GM19452 (cell line): ENCODE measurements around the gene RPL28.

Experiments used
- ATAC-seq: cut with Tn5 transposase; IDR thresholded peaks from one replicate; pipeline ENCODE4 v1.9.1; 2021; ENCODE audit not compliant: unreplicated experiment

RPL28 gene

DNA sequence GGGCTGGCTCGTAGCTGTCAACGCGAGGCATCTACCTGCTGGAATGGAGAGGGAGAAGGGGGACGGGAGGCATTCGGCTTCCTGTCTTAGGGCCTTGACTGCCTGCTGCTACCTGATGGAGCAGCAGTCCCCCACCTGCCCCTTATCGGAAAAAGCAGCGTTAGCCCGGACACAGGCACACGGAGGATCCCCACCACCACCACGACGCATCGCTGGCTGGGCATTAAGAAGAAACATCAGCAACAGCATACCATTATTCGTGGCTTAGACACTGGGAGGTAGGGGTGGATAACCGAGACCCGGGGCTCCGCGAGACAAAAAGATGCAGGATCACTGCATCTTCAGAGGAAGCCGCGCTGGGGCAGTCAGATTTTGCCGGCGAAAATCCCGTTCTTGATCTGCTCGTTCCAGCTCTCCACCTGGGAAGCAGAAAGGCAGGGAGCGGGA lies 32.4 kb upstream of the RPL28 start:
- no peak for ATAC-seq

DNA sequence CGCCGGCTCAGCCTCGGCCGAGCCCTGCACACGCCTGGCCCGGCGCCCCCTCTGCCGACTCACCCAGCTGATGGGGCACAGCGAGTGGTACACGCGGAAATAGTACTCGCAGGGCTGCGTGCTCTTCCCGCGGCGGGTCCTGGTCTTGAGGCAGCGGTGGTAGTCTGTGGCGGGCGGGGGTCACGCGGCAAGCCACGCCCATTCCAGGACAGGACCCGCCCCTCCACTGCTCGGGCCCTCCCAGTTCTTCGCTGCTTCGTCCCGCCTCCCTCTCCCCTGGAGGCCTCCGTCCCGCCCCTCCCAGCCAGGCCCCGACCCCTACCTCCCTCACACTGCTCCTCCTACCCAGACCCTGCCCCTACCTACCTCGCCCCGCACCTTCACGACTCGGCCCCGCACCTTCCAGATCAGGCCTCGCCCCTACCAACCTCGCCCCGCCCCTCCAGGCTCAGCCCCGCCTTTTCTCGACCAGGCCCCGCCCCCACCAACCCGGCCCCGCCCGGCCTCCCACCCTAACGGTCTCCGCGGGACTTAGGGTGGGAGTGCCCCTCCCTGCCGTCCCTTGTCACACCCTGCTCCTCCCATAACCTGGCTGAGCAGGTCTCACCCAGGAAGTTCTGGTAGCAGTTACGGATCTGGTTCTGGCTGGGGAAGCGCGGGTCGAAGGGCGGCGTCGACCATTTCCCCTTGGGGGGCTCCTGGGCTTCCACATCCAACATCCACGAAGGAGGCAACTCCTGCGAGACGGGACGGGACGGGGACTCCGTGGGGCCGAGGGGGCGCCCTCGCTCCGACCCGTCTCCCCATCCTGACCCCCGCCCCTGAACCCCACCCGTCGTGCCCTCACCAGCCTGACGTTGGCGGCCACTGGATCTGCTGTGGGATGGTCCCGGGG lies 31.7 kb upstream of the RPL28 start:
- ATAC-seq: no peak

DNA sequence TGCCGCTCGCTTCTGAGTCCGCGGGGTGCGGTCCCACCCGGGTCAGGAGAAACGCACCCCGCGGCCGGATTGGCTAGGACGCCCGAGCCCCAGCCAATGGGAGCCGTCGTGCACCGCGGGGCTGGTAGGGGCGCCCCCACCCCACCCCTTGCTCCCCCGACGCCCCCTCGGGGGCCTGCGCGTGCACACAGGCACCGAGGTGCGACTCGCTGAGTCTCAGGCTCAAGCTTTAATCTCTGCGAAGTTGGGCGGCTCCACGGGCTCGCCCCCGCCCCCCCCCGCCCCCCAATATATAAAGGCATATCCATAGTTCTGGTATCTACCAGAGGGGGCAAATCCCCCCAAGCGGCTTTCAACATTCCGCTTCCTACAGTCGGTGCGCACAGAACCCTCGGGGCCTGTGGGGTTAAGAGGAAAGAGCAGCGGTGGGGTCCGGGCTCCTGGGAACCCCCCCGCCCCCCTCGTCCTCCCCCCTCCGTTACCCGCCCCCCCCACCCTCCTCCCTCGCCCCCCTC lies 31.0 kb upstream of the RPL28 start, which contains the start of gene COX6B2:
COX6B2 (minus strand) TSS at position 22 of the 515 bp plus-strand sequence. CDS start 198 bp downstream, outside the sequence.
- no peak for ATAC-seq

DNA sequence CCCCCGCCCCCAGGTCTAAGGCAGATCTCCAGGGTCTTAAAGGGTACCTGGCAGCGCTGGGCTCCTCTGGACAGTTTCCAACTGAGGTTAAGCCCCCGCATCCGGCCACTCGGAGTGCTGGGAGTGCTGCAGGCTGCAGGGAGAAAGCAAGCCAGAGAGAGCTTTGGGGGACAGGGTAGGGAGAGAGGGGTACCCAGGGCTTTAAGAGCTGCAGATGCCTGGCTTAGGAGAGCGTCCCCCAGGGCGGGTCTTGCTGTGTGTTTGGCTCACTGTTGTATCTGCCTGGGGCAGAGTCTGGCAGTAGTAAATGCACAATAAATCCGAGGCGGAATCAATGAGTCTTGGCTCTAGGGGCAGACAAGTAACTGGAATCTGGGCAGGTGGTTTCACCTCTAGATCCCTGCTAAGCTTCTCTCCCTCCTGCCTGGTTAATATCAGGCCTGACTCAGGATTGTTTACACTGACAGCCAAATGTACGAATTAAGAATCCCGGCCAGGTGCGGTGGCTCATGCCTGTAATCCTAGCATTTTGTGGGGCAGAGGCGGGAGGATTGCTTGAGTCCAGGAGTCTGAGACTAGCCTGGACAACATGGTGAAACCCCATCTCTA lies 30.4 kb upstream of the RPL28 start:
- no peak for ATAC-seq

DNA sequence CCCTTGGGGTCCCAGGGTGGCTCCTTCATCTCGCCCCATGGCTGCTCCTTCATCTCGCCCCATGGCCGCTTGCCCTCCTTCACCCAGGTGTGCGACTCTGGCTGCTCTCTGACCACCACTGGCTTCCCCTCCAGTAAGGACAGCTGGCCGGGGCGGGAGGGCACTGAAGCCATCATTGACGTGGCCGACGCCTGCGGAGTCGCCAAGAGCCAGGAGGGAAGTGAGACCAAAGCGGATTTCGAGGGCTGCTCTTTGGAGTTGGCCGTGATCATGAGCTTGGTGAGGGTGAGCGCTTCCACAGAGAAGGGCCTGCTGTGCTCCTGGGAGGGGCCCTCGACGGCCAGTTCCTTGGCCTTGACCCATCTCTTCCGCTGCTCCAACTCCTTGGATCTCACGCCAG lies 27.2 kb upstream of the RPL28 start:
- no peak for ATAC-seq

DNA sequence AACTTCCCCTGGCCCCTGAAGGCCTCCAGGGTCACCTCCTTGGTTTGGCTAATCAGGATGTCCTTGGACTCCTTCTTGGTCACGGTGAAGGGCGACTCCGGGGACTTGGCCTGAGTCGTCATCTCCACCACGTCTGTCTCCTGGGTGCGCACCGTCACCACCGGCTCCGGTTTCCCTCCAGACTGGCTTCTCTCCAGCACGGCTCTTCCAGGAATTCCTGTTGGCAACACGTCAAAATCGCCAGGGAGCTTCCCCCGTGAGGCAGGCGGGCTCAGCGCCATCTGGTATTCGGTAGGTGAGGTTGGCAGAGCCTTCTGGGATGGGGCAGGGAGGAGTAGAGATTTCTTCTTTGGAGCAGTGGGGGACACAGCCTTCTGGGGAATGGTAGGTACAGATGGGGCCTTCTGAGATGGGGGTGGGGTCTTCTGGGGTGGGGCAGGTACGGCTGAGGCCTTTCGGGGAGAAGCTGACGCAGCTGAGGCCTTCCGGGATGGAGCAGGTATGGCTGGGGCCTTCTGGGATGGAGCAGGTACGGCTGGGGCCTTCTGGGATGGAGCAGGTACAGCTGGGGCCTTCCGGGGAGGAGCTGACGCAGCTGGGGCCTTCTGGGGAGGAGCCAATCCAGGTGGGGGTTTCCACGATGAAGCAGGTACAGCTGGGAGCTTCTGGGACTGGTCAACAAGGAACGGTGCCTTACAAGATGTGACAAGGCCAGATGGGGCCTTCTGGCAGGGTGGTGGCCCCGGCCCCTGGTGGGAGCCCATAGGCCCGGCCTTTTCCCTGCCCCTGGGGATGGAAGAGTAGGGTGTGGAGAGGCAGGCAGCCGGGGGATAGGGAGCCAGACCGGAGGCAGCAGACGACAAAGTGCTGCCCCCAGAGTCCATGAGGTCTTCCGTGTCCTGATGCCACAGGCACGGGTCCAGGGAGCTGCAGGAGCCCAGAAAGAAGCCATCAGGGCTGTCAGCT lies 26.5 kb upstream of the RPL28 start:
- ATAC-seq: no peak

GRCh38 chr19:55360902-55361301 lies 24.8 kb upstream of the RPL28 start:
- no peak for ATAC-seq

DNA sequence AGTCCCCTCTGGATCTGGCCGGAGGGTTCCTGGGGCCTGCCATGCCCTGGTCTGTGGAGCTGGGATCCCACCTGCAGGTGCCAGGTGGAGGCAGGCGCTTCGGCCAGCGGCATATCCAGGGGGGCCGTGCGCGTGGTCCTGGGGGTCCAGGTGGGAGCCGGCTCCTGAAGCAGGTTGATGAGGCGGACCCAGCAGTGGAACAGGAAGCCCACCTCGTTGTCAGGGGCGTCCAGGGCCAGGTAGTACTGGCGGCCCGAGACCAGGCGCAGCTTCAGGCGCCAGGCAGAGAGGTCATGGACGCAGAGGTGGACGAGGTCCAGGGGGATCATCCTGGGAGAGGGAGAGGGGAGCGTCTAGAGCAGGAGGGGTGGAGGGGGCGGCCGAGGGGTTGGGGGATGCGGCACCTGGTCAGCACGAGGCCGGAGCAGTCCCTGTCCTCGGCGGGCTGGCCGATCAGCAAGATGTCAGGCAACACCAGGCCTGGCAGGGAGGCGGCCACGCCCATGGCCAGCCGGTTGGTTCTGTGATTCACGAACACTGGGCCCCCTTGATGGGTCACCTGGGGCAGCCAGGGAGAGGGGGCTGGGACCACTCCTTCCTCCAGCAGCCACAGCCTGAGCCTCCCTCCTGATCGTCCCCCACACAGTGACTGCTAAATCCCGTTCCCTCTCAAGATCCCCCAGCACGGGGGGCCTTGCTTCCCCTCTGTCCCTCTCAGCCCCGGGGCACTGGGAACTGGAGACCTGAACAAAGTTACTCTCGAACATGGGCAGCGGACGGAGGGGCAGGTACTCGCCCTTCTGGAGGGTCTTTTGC lies 23.4 kb upstream of the RPL28 start:
- ATAC-seq: no peak

- ATAC-seq: no peak
These were observed 22.6 kb upstream of the RPL28 start, which contains the start of gene GARIN5B for GRCh38 chr19:55362990-55363716. TSS of gene GARIN5B (minus strand) at chr19:55363260. CDS start at chr19:55363066, 194 bp downstream.

DNA sequence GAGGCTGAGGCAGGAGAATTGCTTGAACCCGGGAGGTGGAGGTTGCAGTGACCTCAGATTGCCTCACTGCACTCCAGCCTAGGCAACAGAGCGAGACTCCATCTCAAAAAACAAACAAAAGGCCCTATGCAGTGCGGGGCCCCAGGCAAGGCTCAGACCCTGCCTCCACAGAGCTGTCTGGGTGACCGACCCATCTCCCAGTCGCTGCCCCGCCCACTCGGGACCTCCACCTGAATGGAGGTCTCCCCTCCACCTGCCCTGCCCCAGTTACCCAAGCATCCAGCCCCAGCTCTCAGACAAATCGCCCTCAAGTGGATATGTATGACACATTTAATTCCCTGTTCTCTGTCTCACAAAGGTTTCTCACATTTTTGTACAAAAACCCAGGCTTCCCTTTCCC lies 20.5 kb upstream of the RPL28 start:
- ATAC-seq: no peak

- no peak for ATAC-seq
These were observed 19.8 kb upstream of the RPL28 start for GRCh38 chr19:55365964-55366363.

- ATAC-seq: no peak
These were observed 18.9 kb upstream of the RPL28 start for GRCh38 chr19:55366790-55367189.

DNA sequence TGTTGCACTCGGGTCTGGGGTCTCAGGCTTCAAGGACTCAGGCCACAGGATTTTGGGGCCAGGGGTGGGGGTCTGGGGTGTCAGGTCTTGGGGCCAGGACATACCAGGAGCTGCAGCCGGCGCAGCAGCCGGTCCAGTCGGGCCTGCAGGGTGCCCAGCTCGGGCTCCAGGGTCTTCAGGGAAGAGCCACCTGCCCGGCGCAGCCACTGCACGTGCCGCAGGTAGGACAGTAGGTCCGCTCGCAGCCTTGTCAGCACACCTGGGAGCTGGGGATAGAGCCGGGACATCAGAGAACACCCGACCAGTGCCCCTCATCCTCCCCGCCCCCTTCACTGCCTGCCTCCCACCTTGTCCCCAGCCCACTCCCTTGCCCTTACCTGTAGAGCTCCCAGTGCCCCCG lies 17.6 kb upstream of the RPL28 start:
- no peak for ATAC-seq

DNA sequence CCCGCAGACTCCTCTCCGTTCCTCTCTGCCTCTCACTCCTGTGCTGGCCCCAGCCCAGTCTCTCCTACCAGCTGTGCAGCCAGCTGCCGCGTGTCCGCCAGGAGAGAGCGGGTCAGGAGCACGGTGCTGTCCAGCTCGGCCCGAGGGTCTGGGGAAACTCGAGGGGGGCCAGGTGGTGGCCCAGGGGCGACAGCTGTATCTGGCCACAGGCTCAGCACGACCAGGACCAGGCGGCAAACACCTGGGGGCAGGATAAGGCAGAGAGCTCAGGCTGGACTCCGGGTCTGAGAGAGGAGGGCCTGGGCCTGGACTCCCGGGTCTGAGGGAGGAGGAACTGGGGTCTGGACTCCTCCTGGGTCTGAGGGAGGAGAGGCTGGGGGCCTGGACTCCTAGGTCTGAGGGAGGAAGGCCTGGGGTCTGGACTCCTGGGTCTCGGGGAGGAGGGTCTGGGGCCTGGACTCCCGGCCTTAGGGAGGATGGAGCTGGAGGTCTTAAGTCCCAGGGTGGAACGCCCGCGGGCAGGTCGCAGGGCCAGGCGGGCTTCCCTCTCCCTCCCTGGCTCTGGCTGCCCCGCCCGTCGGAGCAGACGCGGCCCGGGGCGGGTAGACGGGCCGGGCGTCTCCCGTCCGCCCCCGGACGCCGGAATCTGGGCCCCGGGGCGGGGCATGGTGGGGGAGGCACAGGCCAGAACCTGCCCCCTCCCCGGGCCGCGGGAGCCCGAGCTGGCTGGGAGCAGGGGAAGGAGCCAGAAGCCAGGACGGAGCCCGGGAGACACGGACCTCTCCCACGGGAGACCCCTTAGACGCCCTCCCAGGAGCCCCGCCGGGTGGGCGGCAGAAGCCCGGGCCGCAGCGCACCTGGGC lies 16.8 kb upstream of the RPL28 start:
- ATAC-seq: no peak

DNA sequence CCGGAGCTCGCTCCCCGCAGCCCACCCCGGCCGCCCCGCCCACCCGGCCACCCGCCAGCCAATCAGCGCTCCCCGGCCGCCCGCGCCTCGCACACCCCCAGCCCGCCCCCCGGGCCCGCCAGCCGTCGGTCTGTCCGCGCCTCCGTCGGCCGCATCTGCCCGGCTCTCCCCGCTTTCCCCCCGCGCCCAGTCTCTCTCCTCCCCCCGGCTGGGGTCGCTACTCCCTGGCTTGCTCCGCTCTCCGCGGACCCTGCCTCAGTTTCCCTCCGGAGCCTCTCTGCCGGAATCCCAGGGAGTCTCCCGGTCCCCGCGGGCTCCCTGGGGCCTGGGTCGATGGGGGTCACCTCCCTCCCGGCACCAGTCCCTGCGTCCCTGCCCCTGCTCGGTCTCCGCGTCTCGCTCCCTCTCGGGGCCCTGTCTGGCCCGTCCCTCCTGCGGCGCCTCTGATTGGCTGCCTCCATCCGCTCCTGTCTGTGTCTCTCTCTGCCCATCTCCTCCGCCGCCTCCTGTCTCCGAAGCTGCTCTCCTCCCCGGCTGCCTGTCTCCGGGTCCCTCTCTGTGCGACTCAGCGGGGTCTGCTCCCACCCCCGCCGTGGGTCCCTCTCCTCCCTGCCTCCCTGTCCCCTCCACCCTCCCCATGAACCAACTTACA lies 16.0 kb upstream of the RPL28 start:
- no peak for ATAC-seq

DNA sequence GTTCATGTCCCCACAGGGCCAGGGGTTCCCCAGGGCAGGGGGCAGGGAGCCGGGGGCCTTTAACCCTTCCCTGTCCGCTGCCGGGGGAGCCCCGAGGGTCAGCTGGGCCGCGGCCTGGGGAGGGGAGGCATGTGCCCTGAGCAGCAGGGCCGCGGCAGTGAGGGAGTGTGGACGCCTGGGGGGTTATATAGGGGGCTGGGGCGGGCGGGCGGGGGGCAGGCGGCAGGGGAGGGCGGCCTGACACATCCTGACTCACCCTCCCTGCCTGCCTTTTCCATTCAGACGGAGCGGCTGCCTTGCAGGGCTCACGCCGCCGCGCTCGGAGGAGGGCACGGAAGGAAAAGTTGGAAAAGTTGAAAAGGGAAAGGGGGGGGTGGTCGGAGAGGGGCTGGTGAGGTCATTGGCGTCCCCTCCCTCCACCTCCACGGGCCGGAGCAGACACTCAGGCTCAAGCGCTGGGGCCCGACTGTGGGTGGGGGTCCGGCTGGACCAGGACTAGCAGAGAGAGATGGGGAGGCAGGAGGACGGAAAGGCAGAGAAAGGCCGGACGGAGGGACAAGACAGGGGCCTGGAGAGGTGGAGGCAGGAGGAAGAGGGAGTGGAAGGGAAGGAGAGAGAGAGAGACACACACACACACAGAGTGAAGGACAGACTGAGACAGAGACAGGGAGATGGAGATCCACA lies 15.3 kb upstream of the RPL28 start, which contains the start of gene IL11:
IL11 (minus strand) TSS at position 159 of the 684 bp plus-strand sequence; CDS start at position 6, 153 bp downstream.
- ATAC-seq: no peak
